Measurements from ENCODE around the gene CDH26.

The CDH26 gene

GRCh38 chr20:60020251-60020650 lies 62.0 kb downstream of the CDH26 start:
- TF ChIP-seq, protein P1, sequence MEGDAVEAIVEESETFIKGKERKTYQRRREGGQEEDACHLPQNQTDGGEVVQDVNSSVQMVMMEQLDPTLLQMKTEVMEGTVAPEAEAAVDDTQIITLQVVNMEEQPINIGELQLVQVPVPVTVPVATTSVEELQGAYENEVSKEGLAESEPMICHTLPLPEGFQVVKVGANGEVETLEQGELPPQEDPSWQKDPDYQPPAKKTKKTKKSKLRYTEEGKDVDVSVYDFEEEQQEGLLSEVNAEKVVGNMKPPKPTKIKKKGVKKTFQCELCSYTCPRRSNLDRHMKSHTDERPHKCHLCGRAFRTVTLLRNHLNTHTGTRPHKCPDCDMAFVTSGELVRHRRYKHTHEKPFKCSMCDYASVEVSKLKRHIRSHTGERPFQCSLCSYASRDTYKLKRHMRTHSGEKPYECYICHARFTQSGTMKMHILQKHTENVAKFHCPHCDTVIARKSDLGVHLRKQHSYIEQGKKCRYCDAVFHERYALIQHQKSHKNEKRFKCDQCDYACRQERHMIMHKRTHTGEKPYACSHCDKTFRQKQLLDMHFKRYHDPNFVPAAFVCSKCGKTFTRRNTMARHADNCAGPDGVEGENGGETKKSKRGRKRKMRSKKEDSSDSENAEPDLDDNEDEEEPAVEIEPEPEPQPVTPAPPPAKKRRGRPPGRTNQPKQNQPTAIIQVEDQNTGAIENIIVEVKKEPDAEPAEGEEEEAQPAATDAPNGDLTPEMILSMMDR (IDR thresholded peaks at IDR 0.05; ENCODE audit: low read length, missing control alignments), result no peak
- DNase-seq (ENCODE audit: low read depth), result no peak

GRCh38 chr20:60021104-60021503 lies 62.9 kb downstream of the CDH26 start:
- TF ChIP-seq, protein P1 (IDR thresholded peaks at IDR 0.05; ENCODE audit: low read length, missing control alignments), result no peak
- DNase-seq (ENCODE audit: low read depth), result no peak
- H3K4me3 ChIP-seq (replicated peaks; ENCODE audit: low read depth, low read length), result no peak overlapping the region

More at GRCh38 chr20:60020251-60020650, 62.0 kb downstream of the CDH26 start:
- H3K4me3 ChIP-seq (replicated peaks; ENCODE audit: low read depth, low read length), result no peak overlapping the region

- DNase-seq (ENCODE audit: low read depth), result no peak
- TF ChIP-seq, protein P1 (IDR thresholded peaks at IDR 0.05; ENCODE audit: low read length, missing control alignments), result no peak
- no peak overlapping the region for H3K4me3 ChIP-seq (replicated peaks; ENCODE audit: low read depth, low read length)
Measured at GRCh38 chr20:60022849-60023248, 64.6 kb downstream of the CDH26 start.

DNA sequence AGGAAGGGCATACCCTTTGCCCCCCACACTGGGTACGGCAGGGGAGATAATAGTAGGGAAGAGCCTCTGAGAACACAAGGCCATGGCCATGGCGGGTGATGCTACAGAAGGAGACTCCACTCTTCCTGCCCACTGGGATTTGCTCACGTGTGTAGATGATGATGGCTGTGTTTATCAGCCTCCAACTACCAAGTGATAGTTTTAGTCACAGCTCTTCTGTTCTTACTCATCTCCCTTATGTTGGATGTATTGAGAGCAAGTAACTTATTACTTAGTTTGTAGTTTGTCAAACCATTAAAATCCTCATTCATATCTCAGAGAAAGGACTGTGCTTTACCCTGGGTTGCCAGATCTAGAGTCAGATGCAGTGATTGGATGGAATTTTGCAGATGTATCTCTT lies 66.0 kb downstream of the CDH26 start:
- DNase-seq (ENCODE audit: low read depth), result no peak
- TF ChIP-seq, protein P1 (IDR thresholded peaks at IDR 0.05; ENCODE audit: low read length, missing control alignments), result no peak
- no peak overlapping the region for H3K4me3 ChIP-seq (replicated peaks; ENCODE audit: low read depth, low read length)

GRCh38 chr20:60024801-60025200 lies 66.6 kb downstream of the CDH26 start:
- H3K4me3 ChIP-seq (replicated peaks; ENCODE audit: low read depth, low read length), result no peak overlapping the region
- TF ChIP-seq, protein P1 (IDR thresholded peaks at IDR 0.05; ENCODE audit: low read length, missing control alignments), result no peak
- no peak for DNase-seq (ENCODE audit: low read depth)

DNA sequence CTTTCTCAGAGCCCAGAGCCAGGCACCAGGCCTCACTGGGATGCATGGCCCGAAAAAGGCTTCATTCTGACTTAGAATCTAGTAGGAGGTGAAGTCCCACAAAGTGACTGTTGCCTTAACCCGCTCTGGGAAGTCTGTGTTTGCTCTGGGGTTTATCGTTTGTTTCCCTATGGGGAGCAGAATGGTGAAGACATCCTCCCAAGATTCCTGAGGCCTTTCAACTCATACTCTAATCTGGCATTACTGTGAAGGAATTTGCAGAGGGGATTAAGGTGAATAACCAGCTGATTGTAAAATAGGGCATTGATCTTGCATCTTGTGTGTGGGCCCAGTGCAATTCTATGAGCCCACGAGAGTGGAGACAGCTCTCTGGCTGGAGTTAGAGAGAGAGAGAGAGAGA lies 67.8 kb downstream of the CDH26 start:
- TF ChIP-seq, protein P1 (IDR thresholded peaks at IDR 0.05; ENCODE audit: low read length, missing control alignments), result no peak
- no peak overlapping the region for H3K4me3 ChIP-seq (replicated peaks; ENCODE audit: low read depth, low read length)
- DNase-seq (ENCODE audit: low read depth), result no peak

DNA sequence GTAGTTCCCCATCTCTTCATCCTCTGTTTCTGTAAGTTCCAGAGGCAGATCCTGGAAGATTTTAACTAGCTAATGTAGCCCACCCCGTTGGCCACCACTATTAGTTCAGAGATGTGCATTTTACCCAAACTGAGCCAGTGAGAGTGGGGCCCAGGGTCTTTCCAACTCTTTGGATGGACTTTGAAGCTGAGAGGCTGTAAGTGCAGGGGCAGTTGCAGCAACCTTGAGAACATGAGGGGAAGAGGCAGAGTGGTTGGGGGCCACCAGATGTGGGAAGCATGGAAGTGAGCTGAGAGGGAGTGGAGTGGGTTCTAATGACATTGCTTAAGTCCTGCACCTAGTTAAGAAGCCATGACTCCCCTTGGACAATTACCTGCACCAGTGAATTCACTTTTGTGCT lies 72.2 kb downstream of the CDH26 start:
- DNase-seq (ENCODE audit: low read depth), result no peak
- TF ChIP-seq, protein P1 (IDR thresholded peaks at IDR 0.05; ENCODE audit: low read length, missing control alignments), result no peak
- H3K4me3 ChIP-seq (replicated peaks; ENCODE audit: low read depth, low read length), result no peak overlapping the region

Measured in fibroblast of pulmonary artery (primary cell).